GM19239 (cell line): ENCODE data around the gene CLPX.
"Not testable (repeated sequence)": the region's sequence is repeated elsewhere in the genome, so short reads cannot be mapped to it uniquely, and the experiment has no call there.

Experiments used
- DNase-seq: peaks from one replicate; pipeline ENCODE4 v3.0.0; 2011; ENCODE audit warnings: low spot score; ENCODE audit not compliant: insufficient read length
- FAIRE-seq: peaks from 2 replicates; lab custom pipeline; 2011; peaks lifted over from hg19 to GRCh38; lab: Jason Lieb, UNC

Gene CLPX

DNA sequence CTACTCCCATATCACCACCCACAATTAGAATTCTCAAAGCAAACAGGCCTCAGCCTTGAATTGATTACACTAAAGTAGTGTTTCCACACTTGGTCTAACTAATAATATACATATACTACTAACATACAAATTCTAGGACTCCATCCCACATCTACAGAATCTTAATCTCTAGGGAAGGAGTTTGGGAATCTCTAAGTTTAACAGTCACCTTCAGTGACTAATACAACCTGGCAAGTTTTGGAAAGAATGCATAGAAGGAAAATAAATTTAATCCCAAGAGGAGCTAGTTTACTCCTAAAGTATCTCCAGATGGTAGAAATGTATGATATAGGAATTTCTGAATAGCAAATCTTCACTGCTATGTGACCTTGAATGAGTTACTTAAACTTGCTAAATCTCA, 9.1 kb downstream of the CLPX start:
- no peak for FAIRE-seq

DNA sequence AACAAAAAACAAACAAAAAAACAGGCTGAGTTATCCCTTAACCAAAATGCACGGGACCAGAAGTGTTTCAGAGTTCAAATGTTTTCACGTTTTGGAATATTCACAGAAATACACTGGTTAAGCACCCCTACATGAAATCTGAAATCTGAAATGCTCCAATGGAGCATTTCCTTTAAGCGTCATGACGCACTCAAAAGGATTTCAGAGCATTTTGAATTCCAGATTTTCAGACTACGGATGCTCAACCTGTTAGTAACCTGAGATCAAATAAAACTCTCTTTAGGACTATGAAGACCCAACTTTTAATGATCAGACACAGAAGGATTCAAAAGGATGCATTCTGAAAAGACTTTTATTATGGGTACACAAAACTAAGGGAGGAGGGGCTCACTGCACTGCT, 9.6 kb downstream of the CLPX start:
- DNase-seq (no peak), FAIRE-seq (no peak)

More for the DNA sequence above, 9.1 kb downstream of the CLPX start:
- no peak for DNase-seq

DNA sequence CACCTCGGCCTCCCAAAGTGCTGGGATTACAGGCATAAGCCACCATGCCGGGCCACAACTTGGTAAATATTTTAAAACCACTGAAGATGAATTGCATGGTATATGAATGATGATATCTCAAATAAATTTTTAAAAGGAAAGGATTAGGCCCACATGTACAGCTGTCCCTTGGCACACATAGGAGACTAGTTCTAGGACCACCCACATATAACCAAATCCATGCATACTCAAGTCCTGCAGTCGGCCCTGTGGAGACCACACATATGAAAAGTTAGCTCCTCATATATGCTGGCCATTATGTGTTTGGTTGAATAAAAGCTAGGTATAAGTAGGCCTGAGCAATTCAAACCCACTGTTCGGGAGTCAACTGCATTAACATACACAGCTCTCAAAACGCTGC, 10.6 kb downstream of the CLPX start:
- no peak for FAIRE-seq
- DNase-seq = no peak

DNA sequence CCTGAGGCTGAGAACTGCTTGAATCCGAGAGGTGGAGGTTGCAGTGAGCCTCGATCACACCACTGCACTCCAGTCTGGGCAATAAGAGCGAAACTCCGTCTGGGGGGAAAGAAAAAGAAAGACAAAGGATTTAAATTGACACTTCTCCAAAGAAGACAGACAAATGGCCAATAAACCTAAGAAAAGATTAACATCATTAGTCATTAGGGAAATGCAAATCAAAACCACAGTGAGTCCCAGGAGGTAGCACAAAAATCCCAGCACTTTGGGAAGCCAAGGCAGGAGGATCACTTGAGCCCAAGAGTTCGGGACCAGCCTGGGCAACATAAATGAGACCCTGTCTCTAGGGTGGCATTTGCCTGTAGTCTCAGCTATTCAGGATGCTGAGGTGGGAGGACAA, 12.6 kb downstream of the CLPX start:
- FAIRE-seq (no peak), DNase-seq (no peak)

DNA sequence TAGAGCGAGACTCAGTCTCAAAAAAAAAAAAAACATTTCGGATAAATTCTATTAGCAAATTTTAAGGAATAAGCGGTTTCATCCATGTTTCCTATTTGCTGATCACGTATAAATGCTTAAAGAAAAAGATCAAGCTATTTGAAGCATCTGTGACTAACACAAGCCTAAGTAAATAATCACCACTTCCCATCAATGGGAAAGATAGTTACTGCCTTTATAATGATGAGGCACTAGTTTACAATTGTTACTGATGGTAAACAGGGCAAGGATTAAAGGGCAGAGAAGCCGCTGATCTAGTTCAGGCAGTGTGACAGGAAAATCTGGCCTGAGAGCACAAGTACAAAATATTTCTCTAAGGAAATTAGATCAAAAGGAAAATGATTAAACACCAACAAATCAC, 13.7 kb downstream of the CLPX start:
- DNase-seq (no peak), FAIRE-seq (no peak)

DNA sequence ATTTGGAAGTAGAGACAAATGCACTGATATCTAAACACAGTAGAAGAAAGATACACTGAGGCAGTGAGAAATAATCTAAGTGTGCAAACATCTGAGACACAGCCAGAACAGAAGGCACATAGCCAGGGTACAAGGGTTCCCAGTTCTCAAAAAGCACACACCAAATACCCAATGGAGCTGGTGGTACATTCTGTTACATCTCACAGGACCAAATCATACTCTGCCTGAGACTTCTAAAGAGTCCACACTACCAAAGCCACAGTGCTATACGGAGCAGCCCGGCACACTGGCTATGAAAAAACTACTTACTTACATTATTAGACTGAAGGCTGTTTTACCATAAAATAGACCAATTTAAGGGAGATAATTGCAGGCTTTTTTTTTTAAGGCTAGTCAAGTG, 19.3 kb downstream of the CLPX start:
- DNase-seq (no peak), FAIRE-seq (no peak)

DNA sequence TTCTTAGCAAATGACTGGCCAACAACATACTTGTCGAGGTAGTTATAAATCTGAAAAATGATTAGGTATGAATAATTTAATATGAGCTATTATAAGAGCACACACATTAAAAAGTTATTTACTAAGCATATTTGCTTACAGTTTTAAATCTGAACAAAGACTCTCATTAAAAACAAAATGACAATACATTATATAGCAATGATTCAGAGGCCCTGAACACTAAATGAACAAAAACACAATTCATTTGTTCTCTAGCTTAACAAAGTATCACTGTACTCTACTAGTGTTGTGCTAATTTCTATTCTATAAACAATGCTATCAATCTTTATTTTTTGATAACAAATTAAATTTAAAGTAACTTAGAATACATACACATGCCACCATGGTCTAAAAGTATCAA, 21.0 kb downstream of the CLPX start:
- FAIRE-seq = no peak
- DNase-seq = no peak

DNA sequence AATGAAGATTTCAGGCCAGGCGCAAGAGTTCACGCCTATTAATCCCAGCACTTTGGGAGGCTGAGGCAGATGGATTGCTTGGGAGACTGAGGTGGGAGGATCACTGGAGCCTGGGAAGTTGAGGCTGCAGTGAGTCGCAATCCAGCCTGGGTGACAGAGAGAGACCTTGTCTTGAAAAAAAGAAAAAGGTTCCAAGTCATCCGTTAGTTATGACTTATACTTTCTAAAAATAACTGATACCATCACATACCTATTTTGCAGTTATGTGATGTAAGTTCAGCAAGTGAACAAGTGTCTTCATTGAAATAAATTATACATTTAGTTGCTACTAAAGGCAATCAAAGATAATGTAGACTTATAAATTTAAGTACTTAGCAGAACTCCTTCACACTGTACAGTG, 22.1 kb downstream of the CLPX start:
- DNase-seq (no peak), FAIRE-seq (no peak)

DNA sequence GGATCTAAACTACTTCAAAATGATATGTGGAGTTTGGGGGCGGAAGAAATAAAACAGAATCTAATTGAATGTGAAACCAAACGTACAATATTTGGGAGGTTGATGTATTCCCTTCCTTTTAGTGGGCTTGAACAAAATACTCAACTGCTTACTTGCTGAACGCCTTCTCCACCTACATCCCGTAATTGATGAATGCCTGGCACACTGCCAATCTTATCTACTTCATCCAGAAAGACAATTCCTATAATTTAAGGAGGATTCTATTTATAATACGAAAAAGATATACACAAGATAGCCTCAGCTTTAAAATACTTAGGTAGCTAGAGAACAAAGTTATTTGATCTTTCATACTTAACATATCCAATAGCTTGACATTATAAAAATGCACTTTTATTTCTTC, 28.4 kb downstream of the CLPX start:
- FAIRE-seq (no peak), DNase-seq (no peak)

DNA sequence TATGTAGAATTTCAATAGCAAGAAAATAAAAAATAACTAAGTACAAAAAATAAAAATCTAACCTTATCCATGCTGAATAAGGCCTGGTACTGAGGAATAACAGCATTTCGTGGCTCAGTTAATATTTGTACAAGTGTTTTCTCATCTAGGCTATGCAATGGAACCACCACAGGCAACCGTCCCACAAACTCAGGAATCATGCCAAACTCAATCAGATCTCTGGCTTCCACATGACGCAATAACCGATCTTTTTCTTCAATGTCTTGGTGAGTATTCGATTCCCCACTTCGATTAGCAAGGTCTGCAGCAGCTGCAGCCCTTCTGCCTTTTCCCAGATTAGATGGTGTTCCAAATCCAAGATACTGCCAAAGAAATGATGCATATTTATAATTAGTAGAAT, 30.4 kb downstream of the CLPX start:
- DNase-seq (no peak), FAIRE-seq (no peak)

DNA sequence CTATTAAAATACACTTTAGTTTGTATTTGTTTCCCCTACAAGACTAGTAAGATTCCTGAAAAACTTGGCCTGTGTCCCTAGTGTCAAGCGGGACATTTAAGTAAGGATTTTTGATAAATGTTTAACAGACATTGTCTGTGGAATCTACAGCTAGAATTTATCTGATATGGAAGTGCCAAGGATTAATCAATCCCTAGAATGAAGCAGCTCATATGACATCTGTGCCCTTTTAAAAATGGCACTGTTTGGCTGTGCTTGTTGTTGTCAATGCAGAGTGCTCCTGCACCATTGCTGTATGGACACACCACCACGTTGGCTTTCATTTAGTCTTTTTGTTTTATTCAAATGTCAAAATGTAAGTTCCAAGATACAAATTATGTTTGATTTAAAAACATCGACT, 37.2 kb downstream of the CLPX start:
- FAIRE-seq = no peak

DNA sequence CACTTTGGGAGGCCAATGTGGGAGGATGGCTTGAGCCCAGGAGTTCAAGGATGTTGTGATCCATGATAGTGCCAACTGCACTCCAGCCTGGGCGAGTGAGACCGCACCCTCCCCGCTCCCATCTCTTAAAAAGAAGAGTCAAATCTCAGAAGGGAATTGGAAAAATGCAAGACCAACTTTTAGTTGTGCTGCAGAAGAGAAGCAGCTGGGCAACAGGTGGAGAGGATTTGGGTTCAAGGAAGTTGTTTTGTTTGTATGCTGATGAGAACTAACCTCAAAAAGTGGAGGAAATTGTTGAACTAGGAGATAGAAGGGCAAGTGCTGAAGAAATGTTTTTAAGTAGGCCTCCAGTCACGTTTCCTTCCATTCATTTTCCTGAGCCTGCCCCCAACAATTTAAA, 38.7 kb downstream of the CLPX start:
- FAIRE-seq (no peak), DNase-seq (no peak)

More for the DNA sequence above, 37.2 kb downstream of the CLPX start:
- DNase-seq = no peak

DNA sequence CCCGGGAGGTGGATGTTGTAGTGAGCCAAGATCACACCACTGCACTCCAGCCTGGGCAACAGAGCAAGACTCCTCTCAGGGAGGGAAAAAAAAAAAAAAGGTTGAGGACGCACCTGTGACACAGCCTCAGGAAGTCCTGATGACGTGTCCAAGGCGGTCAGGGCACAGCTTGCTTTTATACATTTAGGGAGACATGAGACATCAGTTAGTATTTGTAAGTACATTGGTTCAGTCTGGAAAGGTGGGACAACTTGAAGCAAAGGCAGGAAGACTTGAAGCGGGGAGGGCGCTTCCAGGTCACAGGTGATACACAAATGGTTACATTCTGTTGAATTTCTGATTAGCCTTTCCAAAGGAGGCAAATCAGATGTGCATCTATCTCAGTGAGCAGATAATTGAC, 46.5 kb downstream of the CLPX start:
- DNase-seq, FAIRE-seq: not testable (repeated sequence)

DNA sequence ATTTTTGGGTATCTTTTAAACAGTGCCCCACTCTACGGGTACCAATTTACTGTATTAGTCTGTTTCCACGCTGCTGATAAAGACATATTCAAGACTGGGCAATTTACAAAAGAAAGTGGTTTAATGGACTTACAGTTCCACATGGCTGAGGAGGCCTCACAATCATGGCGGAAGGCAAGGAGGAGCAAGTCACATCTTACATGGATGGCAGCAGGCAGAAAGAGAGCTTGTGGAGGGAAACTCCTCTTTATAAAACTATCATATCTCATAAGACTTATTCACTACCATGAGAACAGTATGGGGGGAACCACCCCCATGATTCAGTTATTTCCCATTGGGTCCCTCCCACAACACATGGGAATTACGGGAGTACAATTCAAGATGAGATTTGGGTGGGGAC, 47.2 kb downstream of the CLPX start:
- FAIRE-seq, DNase-seq: not testable (repeated sequence)

DNA sequence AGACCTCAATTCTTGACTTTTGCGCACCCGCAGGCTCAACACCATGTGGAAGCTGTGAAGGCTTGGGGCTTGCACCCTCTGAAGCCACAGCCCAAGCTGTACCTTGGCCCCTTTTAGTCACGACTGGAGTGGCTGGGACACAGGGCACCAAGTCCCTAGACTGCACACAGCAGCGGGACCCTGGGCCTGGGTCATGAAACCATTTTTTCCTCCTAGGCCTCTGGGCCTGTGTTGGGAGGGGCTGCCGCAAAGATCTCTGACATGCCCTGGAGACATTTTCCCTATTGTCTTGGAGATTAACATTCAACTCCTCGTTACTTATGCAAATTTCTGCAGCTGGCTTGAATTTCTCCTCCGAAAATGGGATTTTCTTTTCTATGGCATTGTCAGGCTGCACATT, 48.1 kb downstream of the CLPX start:
- not testable (repeated sequence) for DNase-seq, FAIRE-seq

DNA sequence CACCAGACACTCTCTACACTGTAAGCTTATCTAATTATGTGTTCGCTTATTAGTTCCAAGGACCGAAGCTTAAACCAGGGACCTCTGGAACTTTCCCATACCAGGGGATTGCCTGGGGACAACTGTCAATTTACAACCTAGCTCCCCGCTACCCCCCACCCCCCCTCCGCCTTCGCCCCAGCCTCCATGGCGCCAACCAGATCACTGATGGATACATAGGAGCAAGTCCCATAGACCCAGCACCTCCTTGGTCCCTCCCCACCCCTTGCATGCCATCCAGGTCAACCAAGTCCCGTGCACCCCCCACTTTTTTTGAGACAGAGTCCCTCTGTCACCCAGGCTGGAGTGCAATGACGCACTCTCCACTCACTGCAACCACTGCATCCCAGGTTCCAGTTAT, 50.6 kb downstream of the CLPX start:
- DNase-seq (no peak), FAIRE-seq (no peak)

DNA sequence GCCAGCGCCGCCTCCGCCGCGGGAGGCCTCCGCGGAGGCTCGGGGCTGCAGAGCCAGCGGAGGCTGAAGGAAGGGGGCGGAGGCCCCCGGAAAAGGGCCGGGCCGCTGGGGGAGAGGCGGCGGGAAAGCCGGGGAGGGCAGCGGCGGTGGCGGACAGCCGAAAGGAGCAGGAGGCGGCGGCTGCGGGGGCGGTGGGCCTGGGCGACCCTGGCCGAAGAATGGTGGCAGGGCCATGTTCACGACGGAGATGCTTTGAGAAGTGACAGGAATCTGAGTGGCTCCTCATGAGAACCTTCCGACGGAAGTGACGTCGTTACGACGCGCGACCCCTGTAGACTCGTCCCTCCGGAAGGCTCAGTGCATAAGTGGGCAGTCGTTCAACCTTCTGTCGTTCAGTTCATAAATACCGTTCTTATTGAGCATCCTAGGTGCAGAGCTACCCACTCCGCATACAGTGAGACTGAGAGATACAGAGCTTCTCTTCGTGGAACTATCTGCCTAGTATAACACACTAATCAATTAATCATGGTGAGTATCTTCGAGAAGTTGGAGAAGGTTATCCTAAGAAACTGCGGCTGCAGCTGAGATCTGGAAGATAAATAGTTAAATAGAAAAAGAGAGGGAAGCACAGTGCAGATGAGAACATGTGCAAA, 51.5 kb downstream of the CLPX start, which contains the start of gene PDCD7:
Gene PDCD7 (minus strand): TSS at position 261 of the 653 bp plus-strand sequence. CDS start 27 bp downstream, at position 234.
- FAIRE-seq = peak; percentile 97
- DNase-seq = peak; percentile 99

DNA sequence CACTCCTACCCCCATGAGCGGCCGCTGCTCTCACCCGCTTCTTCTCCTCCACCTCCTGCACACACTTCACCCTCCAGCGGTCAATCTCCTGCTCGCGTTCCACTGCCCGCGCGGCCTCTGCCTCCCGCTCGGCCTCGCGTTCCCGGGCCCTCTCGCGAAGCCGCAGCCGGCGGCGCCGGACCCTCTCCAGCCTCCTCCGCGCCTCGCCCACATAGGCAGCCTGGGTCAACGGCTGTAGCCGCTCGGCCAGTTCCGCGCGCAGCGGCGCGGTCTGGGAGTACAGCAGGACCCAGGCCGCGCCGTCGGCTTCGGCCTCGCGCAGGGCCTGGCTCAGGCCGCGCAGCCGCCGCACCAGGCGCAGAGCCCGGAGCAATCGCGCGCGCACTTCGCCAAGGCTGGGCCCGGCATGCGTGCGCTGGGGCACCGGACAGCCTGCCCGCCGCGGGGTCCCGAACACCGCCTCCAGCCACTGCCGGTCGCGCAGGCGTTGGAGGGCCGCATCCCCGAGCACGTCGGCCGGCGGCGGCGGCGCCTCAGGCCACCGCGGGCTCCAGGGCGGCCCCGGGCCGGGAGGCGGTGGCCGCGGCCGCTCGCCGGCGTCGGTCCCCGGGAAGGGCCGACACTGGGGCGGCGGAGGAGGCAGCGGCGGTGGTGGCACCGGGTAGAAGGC, 52.1 kb downstream of the CLPX start:
- FAIRE-seq = no peak
- peak; percentile 71 for DNase-seq

DNA sequence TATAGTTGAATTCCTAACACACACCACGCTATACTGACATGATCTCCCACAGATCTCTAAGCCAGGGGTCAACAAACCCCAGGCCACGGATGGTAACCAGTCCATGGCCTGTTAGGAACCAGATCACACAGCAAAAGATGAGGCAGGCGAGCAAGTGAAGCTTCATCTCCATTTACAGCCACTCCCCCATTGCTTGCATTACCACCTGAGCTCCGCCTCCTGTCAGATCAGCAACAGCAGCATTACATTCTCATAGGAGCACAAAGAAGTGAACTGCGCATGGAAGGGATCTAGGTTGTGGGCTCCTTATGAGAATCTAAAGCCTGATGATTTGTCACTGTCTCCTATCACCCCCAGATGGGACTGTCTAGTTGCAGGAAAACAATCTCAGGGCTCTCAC, 54.2 kb downstream of the CLPX start:
- FAIRE-seq (no peak), DNase-seq (no peak)

DNA sequence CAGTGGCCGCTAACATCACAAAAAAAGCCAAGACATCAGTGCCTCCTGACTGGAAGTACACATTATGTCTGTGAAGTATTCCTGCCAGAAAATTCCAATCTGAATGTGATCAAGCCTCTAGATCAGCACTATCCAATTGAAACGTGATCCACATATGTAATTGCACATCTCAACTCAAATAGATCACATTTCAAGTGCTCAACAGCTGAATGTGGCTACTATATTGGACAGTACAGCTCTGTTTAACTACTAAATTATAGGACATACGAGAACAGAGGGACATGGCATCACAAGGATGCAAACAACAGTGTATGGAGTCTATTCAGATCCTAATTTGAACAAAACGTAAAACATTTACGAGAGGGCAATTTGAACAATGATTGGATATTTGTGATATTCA, 69.6 kb downstream of the CLPX start:
- no peak for DNase-seq

DNA sequence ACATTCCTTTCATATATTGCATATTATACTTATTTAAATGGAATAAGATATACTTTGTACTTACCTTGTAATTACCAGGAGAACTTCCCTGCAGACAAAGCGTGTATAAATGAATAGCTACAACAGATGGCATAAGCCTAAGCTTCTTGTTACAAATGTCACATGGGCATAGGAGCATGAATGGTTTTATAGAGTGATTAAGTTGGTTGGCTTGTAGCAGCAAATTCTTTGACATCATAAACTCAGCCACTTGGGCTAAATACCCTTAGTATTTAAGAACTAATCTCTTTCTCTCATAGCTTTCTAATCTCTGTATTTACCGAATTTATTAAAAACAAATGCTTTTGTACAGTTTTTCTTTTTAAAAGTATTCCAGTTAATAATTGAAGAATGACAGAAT, 70.1 kb downstream of the CLPX start, which contains the start of gene UBAP1L:
Gene UBAP1L (minus strand): TSS at position 115 of the 400 bp plus-strand sequence. CDS start 8,985 bp downstream, outside the sequence.
- DNase-seq (no peak), FAIRE-seq (no peak)

More for the DNA sequence above, 69.6 kb downstream of the CLPX start:
- no peak for FAIRE-seq
